H1 (cell line): ENCODE measurements around the gene RSPO3. TPM values are rescaled to one million over a fixed set of nuclear protein-coding genes. Genes with fewer than 3 reads are reported as not detected.

Experiments used
- BRCA1 ChIP-seq: IDR thresholded peaks from 2 replicates; pipeline ENCODE4 v1.6.1; 2012; ENCODE audit warnings: low read depth, low read length, improper control_type of control experiment
- CHD1 ChIP-seq: IDR thresholded peaks from 2 replicates; pipeline ENCODE4 v1.6.1; 2012; ENCODE audit warnings: low read depth, low read length, improper control_type of control experiment
- CHD7 ChIP-seq: fragments of 300-600 bp; sonication (generic); IDR thresholded peaks from 2 replicates; pipeline ENCODE4 v1.7.1; 2012; ENCODE audit warnings: low read length, moderate library complexity, mild to moderate bottlenecking, inconsistent platforms; ENCODE audit not compliant: insufficient replicate concordance
- GTF2F1 ChIP-seq: IDR thresholded peaks from 2 replicates; pipeline ENCODE4 v1.6.1; 2012; ENCODE audit warnings: low read depth, low read length, improper control_type of control experiment, borderline replicate concordance
- HDAC6 ChIP-seq: IDR thresholded peaks from one replicate; pipeline ENCODE4 v1.7.1; 2012; ENCODE audit warnings: low read depth, mild to moderate bottlenecking, inconsistent platforms, low read length, moderate library complexity
- KDM1A ChIP-seq: fragments of 200-600, 300-600 bp; sonication (generic); IDR thresholded peaks from 2 replicates; pipeline ENCODE4 v1.7.1; 2016; ENCODE audit warnings: mild to moderate bottlenecking, low read length, borderline replicate concordance
- POU5F1 ChIP-seq: IDR thresholded peaks from 2 replicates; pipeline ENCODE4 v1.6.1; 2011; ENCODE audit warnings: low read depth, mild to moderate bottlenecking, low read length, moderate library complexity
- RAD21 ChIP-seq, 2 experiments: IDR thresholded peaks in 1 of 2; conservative IDR thresholded peaks in 1 of 2; 2 replicates each; pipeline ENCODE4 v1.6.1; 2011; ENCODE audit warnings: low read depth in 2 of 2, low read length in 2 of 2, improper control_type of control experiment in 1 of 2, inconsistent platforms in 1 of 2, mild to moderate bottlenecking in 1 of 2, moderate library complexity in 1 of 2
- SIX5 ChIP-seq: IDR thresholded peaks from 2 replicates; pipeline ENCODE4 v1.6.1; 2011; ENCODE audit warnings: mild to moderate bottlenecking, low read depth, low read length
- SP4 ChIP-seq: IDR thresholded peaks from 2 replicates; pipeline ENCODE4 v1.6.1; 2012; ENCODE audit warnings: low read length, inconsistent platforms
- SUZ12 ChIP-seq: fragments of 200-600 bp; sonication (generic); IDR thresholded peaks from 2 replicates; pipeline ENCODE4 v1.6.1; 2012; ENCODE audit warnings: mild to moderate bottlenecking, inconsistent platforms, low read length, moderate library complexity, mixed read lengths
- polyA plus RNA-seq, 7 experiments: library from polyadenylated mRNA; depleted of rRNA in 3 of 7; stranded (reverse) in 5 of 7; unstranded in 2 of 7; fragments of >200 nt in 5 of 7; fragments of 200-250 nt in 2 of 7; gene quantifications; 1 replicate in 5 of 7; 2 replicates in 1 of 7; 4 replicates in 1 of 7; pipeline versions ENCODE4 v1.2.1 to v1.2.3, GENCODE V29; 2011 to 2013; ENCODE audit warnings: missing spikeins in 2 of 7, mixed read lengths in 2 of 7
- total RNA-seq: library from RNA; stranded (reverse); fragmentation: NEBNext Ultra II Directional; extraction: Animal tissue kit (Norgen Biotek cat#: 25700); gene quantifications from 2 replicates; pipeline ENCODE4 v1.2.1, GENCODE V29; 2021

The RSPO3 gene
- total and polyA plus RNA-seq, 2 of the 8 experiments (the other 6 are each of a cell fraction or from before 2014, with no cell fraction given) = not detected

GRCh38 chr6:127195833-127196232 lies 77.4 kb downstream of the RSPO3 start (continued):
- TF ChIP-seq CHD7 = no peak
- no peak for TF ChIP-seq CHD1
- no peak for TF ChIP-seq RAD21 (IDR thresholded peaks at IDR 0.05 in 1 of 2, conservative IDR thresholded peaks at IDR 0.05 in 1 of 2; ENCODE audit: low read depth in 2 of 2, low read length in 2 of 2)
- TF ChIP-seq SP4 = no peak
- no peak for TF ChIP-seq SIX5
- TF ChIP-seq BRCA1 = no peak
- TF ChIP-seq SUZ12 = no peak
- TF ChIP-seq GTF2F1 = no peak
- no peak for TF ChIP-seq HDAC6
- no peak for TF ChIP-seq KDM1A
- no peak for TF ChIP-seq POU5F1
- TF ChIP-seq, all 59 proteins: peak for 0
